K562 (cell line): ENCODE data around the gene SPON1. TPM values are rescaled to one million over a fixed set of nuclear protein-coding genes. Genes with fewer than 3 reads are reported as not detected.

Source experiments
- ATAC-seq: fragments of 200-7000 bp; cut with Tn5 transposase; 3 replicates; pipeline ENCODE4 v1.9.1; 2020; ENCODE audit warnings: moderate library complexity
- BruUV-seq: library from RNA; stranded (reverse); fragments of 400-500 nt; replicated peaks from 2 replicates; lab custom pipeline; 2021; lab: Mats Ljungman, UMichigan
- CTCF ChIA-PET: fragments of 300-600 bp; formaldehyde crosslinking; extraction: SDS; loops from one replicate; lab custom pipeline; 2021; ENCODE audit warnings: low intra/inter-chr PET ratio; lab: Yijun Ruan, JAX
- POLR2A ChIA-PET: fragments of 300-600, 350-650 bp; sonication (Branson Sonifier 250); formaldehyde crosslinking; extraction: SDS; loops from one replicate; lab custom pipeline; 2021; ENCODE audit warnings: antibody characterized with exemption, inconsistent platforms; lab: Yijun Ruan, JAX
- DNase-seq, 4 experiments: peaks; one replicate each; pipeline versions ENCODE4 v3.0.0 to v3.0.0-alpha.2; 2011 to 2018; ENCODE audit warnings: low spot score in 3 of 4, mixed read lengths in 3 of 4; ENCODE audit errors: extremely low read depth in 1 of 4
- FAIRE-seq: peaks from 2 replicates; lab custom pipeline; 2011; peaks lifted over from hg19 to GRCh38; lab: Jason Lieb, UNC
- H2AFZ ChIP-seq: 2 replicates; pipeline ENCODE4 v1.6.0; 2011; ENCODE audit warnings: low read depth, low read length, control low read depth, inconsistent platforms
- H3K27ac ChIP-seq: fragments of 200-600 bp; 3 replicates; pipeline ENCODE4 v1.8.0; 2011; ENCODE audit warnings: low read depth, mild to moderate bottlenecking, control low read depth, inconsistent platforms, low read length, moderate library complexity, mixed read lengths; ENCODE audit errors: extremely low read depth
- H3K27me3 ChIP-seq, 2 experiments: fragments of 300-600 bp in 1 of 2; 2 replicates in 1 of 2; 3 replicates in 1 of 2; pipeline versions ENCODE4 v1.6.0 to v1.8.0; 2011; ENCODE audit warnings: inconsistent platforms in 2 of 2, low read length in 2 of 2, mild to moderate bottlenecking in 1 of 2, mixed read lengths in 1 of 2, moderate library complexity in 1 of 2; ENCODE audit not compliant: control insufficient read depth in 2 of 2, insufficient read depth in 2 of 2
- H3K36me3 ChIP-seq: fragments of 300-600 bp; 3 replicates; pipeline ENCODE4 v1.8.0; 2011; ENCODE audit warnings: mild to moderate bottlenecking, low read length, inconsistent platforms; ENCODE audit not compliant: control insufficient read depth, insufficient read depth
- H3K4me1 ChIP-seq, 2 experiments: fragments of 200-600 bp in 1 of 2; replicated peaks in 1 of 2; 2 replicates in 1 of 2; 3 replicates in 1 of 2; pipeline versions ENCODE4 v1.5.1 to v1.8.0; 2011; ENCODE audit warnings: inconsistent platforms in 2 of 2, low read length in 2 of 2, mild to moderate bottlenecking in 1 of 2, mixed read lengths in 1 of 2, moderate library complexity in 1 of 2; ENCODE audit not compliant: control insufficient read depth in 2 of 2, insufficient read depth in 2 of 2
- H3K4me2 ChIP-seq: 2 replicates; pipeline ENCODE4 v1.6.1; 2011; ENCODE audit warnings: low read length, control low read depth, inconsistent platforms, mixed read lengths; ENCODE audit not compliant: insufficient read depth
- H3K4me3 ChIP-seq: fragments of 200-600 bp; sonication (generic), shearing (Covaris generic); 2 replicates; pipeline ENCODE4 v1.5.1; 2016; ENCODE audit warnings: control low read depth, inconsistent platforms
- H3K79me2 ChIP-seq: fragments of 200-600 bp; 3 replicates; pipeline ENCODE4 v1.8.0; 2011; ENCODE audit warnings: low read length, inconsistent platforms; ENCODE audit not compliant: control insufficient read depth, insufficient read depth
- H3K9ac ChIP-seq, 2 experiments: 2 replicates each; pipeline versions ENCODE4 v1.6.0 to v1.6.1; 2011; ENCODE audit warnings: low read depth in 2 of 2, low read length in 2 of 2, control low read depth in 1 of 2, inconsistent platforms in 1 of 2, mild to moderate bottlenecking in 1 of 2, mixed read lengths in 1 of 2; ENCODE audit not compliant: insufficient read depth in 1 of 2
- H3K9me1 ChIP-seq: one replicate; pipeline ENCODE4 v1.6.0; 2011; ENCODE audit warnings: inconsistent platforms, mild to moderate bottlenecking, low read length, moderate library complexity; ENCODE audit not compliant: control insufficient read depth, insufficient read depth
- H3K9me3 ChIP-seq: replicated peaks from 2 replicates; pipeline ENCODE4 v1.5.1; 2011; ENCODE audit warnings: low read depth, low read length, inconsistent platforms; ENCODE audit not compliant: control insufficient read depth, insufficient read depth
- H4K20me1 ChIP-seq: replicated peaks from 2 replicates; pipeline ENCODE4 v1.6.1; 2011; ENCODE audit warnings: low read length, inconsistent platforms, mixed read lengths; ENCODE audit not compliant: control insufficient read depth, insufficient read depth
- CHD7 ChIP-seq: fragments of 200-600 bp; sonication (generic); IDR thresholded peaks from one replicate; pipeline ENCODE4 v1.6.1; 2012; ENCODE audit warnings: mild to moderate bottlenecking, low read depth, low read length, inconsistent platforms
- ETV5 ChIP-seq: sonication (generic); formaldehyde crosslinking; IDR thresholded peaks from 2 replicates; pipeline ENCODE4 v1.4.0; 2020; ENCODE audit warnings: low read depth, mild to moderate bottlenecking, missing genetic modification reagents
- MAFF ChIP-seq: IDR thresholded peaks from 2 replicates; pipeline ENCODE4 v1.6.1; 2012; ENCODE audit warnings: low read length, improper control_type of control experiment
- MCM7 ChIP-seq, 2 experiments: fragments of 450-650 bp; IDR thresholded peaks; 2 replicates each; pipeline ENCODE4 v1.6.1; 2016 to 2018
- SAFB ChIP-seq: fragments of 200-400 bp; formaldehyde crosslinking; IDR thresholded peaks from 2 replicates; pipeline ENCODE4 v1.6.1; 2017; ENCODE audit warnings: low read depth, low read length, borderline replicate concordance
- SMARCA5 ChIP-seq: fragments of 450-650 bp; IDR thresholded peaks from 2 replicates; pipeline ENCODE4 v1.6.1; 2016
- ZNF707 ChIP-seq: fragments of 250-450 bp; sonication (Bioruptor Pico); conservative IDR thresholded peaks from 2 replicates; pipeline ENCODE4 v1.8.0; 2022; ENCODE audit warnings: inconsistent platforms, mild to moderate bottlenecking, moderate library complexity
- WGBS: fragments of 100-300 bp; shearing (Covaris generic); methylation state at CpG from one replicate; pipeline ENCODE4 v1.1.6; 2016; ENCODE audit warnings: low coverage, mixed read lengths; ENCODE audit not compliant: insufficient coverage; ENCODE audit errors: missing lambda C conversion rate; 5-methylcytosine and 5-hydroxymethylcytosine counted together
- in situ Hi-C: fragments of 300-500 bp; cut with MboI; formaldehyde crosslinking; loops from 4 replicates; pipeline ENCODE4 v1.15.0; 2018; ENCODE audit warnings: inconsistent platforms, mixed read lengths
- intact Hi-C: fragments of 100-400 bp; cut with micrococcal nuclease; formaldehyde crosslinking; loops from 2 replicates; pipeline ENCODE4 v1.14.2; 2022
- polyA plus RNA-seq, 8 experiments: library from polyadenylated mRNA; depleted of rRNA in 4 of 8; stranded (reverse) in 5 of 8; unstranded in 3 of 8; fragments of >200 nt; fragmentation: Nextera tagmentation in 2 of 8; fragmentation: Illumina TruSeq in 1 of 8; extraction: Ambion mirVana in 2 of 8; extraction: Trizol in 1 of 8; gene quantifications; 2 replicates each; pipeline versions ENCODE4 v1.2.1 to v1.2.3, GENCODE V29; 2011 to 2014; ENCODE audit warnings: inconsistent platforms in 1 of 8, missing spikeins in 1 of 8
- total RNA-seq, 7 experiments: library from RNA; depleted of rRNA in 6 of 7; stranded (reverse); fragments of >200 nt in 6 of 7; fragmentation: Illumina TruSeq in 2 of 7; extraction: Trizol in 2 of 7; gene quantifications; 2 replicates each; pipeline versions ENCODE4 v1.2.1 to v1.2.3, GENCODE V29; 2011 to 2021; ENCODE audit warnings: low replicate concordance in 1 of 7
- TF ChIP-seq, protein P1 (sequence below), 2 experiments: fragments of 450-650 bp; IDR thresholded peaks; 2 replicates each; pipeline ENCODE4 v1.6.1; 2016

The SPON1 gene
- total and polyA plus RNA-seq, 9 of the 15 experiments (the other 6 are each of a cell fraction or from before 2014, with no cell fraction given) = 0.04 to 0.06 TPM; not detected in 7

DNA sequence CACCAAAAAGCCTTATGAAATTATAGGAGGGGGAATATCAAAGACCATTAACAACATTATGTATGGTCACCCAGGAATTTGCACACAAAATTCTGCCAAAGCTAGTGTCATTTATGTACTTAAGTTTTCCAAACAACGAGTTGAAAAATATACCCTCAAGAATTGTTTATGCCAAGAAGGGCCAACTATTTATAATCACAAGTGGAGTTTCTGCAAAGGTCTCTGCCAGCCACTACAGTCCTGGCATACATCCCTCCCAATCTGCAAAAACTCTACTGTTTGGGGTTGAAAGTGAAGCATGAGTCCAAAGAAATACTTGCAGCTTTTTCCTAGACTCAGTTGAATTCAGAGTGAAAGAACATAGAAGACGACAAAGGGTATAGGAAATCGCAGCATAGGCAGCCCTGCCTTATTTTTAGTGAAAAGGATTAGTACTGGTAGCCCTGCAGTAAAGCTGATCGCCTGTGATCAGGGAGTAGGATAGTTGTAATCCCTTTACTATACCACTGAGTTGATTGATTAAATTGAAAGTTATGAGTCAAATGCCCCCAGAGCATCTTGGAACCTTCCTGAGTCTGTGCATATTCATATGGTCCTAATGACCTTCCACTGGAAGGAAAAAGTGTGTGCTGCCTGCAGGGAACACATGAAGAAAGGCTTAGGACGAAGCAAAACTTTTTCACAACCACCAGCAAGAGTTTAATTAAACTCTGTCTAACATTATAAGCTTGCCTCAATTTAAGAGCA is 144.0 kb downstream of the SPON1 start:
- Histone ChIP-seq H3K79me2 (no peaks in the 10 kb centered on the region), H3K36me3 (no peaks in the 10 kb centered on the region), H3K9ac (no peak overlapping the region), H4K20me1 (no peaks in the 10 kb centered on the region; the same call in 1 of the 2 replicates), H3K9me1 (no peaks in the 10 kb centered on the region), H3K4me3 (no peak overlapping the region), H3K4me1 (no peaks in the 10 kb centered on the region), H3K4me2 (no peak overlapping the region), H3K9me3 (no peaks in the 10 kb centered on the region), H3K27ac (no peak overlapping the region), H2AFZ (no peak overlapping the region), H3K27me3 (no peaks in the 10 kb centered on the region)
- no TSS peak for BruUV-seq
- DNase-seq (no peak), ATAC-seq (no peak), FAIRE-seq (no peak)
- in situ Hi-C loops = no loop called here
- ChIA-PET CTCF (no interaction called here), POLR2A (no interaction called here)
- 1% methylated on average over 5 of the region's 5 CpGs for WGBS
- intact Hi-C loops = no loop called here
- TF ChIP-seq CHD7 (no peak), ETV5 (CRISPR knock-in tag) (no peak), MCM7 (IDR thresholded peaks at IDR 0.05) (no peak), ZNF707 (no peak), SAFB (no peak), SMARCA5 (no peak), MAFF (no peak)
- TF ChIP-seq, protein P1, sequence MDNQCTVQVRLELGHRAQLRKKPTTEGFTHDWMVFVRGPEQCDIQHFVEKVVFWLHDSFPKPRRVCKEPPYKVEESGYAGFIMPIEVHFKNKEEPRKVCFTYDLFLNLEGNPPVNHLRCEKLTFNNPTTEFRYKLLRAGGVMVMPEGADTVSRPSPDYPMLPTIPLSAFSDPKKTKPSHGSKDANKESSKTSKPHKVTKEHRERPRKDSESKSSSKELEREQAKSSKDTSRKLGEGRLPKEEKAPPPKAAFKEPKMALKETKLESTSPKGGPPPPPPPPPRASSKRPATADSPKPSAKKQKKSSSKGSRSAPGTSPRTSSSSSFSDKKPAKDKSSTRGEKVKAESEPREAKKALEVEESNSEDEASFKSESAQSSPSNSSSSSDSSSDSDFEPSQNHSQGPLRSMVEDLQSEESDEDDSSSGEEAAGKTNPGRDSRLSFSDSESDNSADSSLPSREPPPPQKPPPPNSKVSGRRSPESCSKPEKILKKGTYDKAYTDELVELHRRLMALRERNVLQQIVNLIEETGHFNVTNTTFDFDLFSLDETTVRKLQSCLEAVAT (IDR thresholded peaks at IDR 0.05) = no peak
